WTC11 (cell line): ENCODE measurements around the gene FUBP3.

Source experiments
- CBFB ChIP-seq: sonication (generic); formaldehyde crosslinking; IDR thresholded peaks from 2 replicates; pipeline ENCODE4 v1.8.1; 2022; ENCODE audit warnings: mild to moderate bottlenecking, low read depth, missing genetic modification reagents
- IRF2 ChIP-seq: sonication (generic); formaldehyde crosslinking; IDR thresholded peaks from 2 replicates; pipeline ENCODE4 v1.8.0; 2022; ENCODE audit warnings: low read depth, missing genetic modification reagents, borderline replicate concordance
- JUN ChIP-seq: sonication (generic); formaldehyde crosslinking; IDR thresholded peaks from 2 replicates; pipeline ENCODE4 v1.8.0; 2023; ENCODE audit warnings: mild to moderate bottlenecking, missing genetic modification reagents
- NFATC4 ChIP-seq: fragments of 250-450 bp; sonication (Bioruptor Pico); IDR thresholded peaks from 2 replicates; pipeline ENCODE4 v1.9.0; 2021; ENCODE audit warnings: mild to moderate bottlenecking
- NFYB ChIP-seq: sonication (generic); formaldehyde crosslinking; conservative IDR thresholded peaks from 2 replicates; pipeline ENCODE4 v1.8.0; 2022; ENCODE audit warnings: low read depth, missing genetic modification reagents
- PRRX2 ChIP-seq: fragments of 250-450 bp; sonication (Bioruptor Pico); IDR thresholded peaks from 2 replicates; pipeline ENCODE4 v1.8.0; 2021; ENCODE audit warnings: mild to moderate bottlenecking
- TF ChIP-seq, protein P1 (sequence below): fragments of 200-600 bp; IDR thresholded peaks from 2 replicates; pipeline ENCODE4 v1.8.0; 2022; ENCODE audit warnings: antibody characterized with exemption
- TF ChIP-seq, protein P2 (sequence below): sonication (generic); formaldehyde crosslinking; IDR thresholded peaks from 2 replicates; pipeline ENCODE4 v1.8.0; 2022; ENCODE audit warnings: mild to moderate bottlenecking, missing genetic modification reagents
- TF ChIP-seq, protein P3 (sequence below): sonication (generic); formaldehyde crosslinking; IDR thresholded peaks from 2 replicates; pipeline ENCODE4 v1.8.1; 2023; ENCODE audit warnings: mild to moderate bottlenecking, missing genetic modification reagents, moderate library complexity
- TF ChIP-seq, protein P4 (sequence below): sonication (generic); formaldehyde crosslinking; IDR thresholded peaks from 2 replicates; pipeline ENCODE4 v1.8.1; 2022; ENCODE audit warnings: low read depth, missing genetic modification reagents, borderline replicate concordance
- TF ChIP-seq, protein P5 (sequence below): sonication (generic); formaldehyde crosslinking; conservative IDR thresholded peaks from 2 replicates; pipeline ENCODE4 v1.8.1; 2022; ENCODE audit warnings: mild to moderate bottlenecking, missing genetic modification reagents
- TF ChIP-seq, protein P6 (sequence below): sonication (generic); formaldehyde crosslinking; IDR thresholded peaks from 2 replicates; pipeline ENCODE4 v1.8.0; 2022; ENCODE audit warnings: mild to moderate bottlenecking, missing genetic modification reagents
- TF ChIP-seq, protein P7 (sequence below): sonication (generic); formaldehyde crosslinking; IDR thresholded peaks from 2 replicates; pipeline ENCODE4 v1.8.1; 2022; ENCODE audit warnings: mild to moderate bottlenecking, moderate library complexity, missing genetic modification reagents

DNA sequence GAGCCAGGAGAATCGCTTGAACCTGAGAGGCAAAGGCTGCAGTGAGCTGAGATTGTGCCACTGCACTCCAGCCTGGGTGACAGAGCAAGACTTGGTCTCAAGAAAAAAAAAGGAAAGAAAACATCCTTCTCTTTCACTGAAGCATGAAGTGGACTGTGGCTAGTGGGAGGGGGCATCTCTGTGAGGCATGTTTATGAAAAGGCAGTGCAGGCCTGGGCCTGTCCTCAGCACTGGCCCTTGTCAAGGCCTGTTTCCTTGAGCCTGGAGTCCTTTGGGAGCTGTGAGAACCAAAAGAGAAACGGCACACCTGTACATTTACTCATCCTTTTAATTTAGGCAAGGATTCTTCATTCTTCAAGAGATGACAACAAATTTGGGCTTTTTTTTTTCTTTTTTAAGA is 18.3 kb upstream of the FUBP3 start:
- TF ChIP-seq, protein P1, sequence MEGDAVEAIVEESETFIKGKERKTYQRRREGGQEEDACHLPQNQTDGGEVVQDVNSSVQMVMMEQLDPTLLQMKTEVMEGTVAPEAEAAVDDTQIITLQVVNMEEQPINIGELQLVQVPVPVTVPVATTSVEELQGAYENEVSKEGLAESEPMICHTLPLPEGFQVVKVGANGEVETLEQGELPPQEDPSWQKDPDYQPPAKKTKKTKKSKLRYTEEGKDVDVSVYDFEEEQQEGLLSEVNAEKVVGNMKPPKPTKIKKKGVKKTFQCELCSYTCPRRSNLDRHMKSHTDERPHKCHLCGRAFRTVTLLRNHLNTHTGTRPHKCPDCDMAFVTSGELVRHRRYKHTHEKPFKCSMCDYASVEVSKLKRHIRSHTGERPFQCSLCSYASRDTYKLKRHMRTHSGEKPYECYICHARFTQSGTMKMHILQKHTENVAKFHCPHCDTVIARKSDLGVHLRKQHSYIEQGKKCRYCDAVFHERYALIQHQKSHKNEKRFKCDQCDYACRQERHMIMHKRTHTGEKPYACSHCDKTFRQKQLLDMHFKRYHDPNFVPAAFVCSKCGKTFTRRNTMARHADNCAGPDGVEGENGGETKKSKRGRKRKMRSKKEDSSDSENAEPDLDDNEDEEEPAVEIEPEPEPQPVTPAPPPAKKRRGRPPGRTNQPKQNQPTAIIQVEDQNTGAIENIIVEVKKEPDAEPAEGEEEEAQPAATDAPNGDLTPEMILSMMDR, result no peak
- no peak for TF ChIP-seq PRRX2 (CRISPR knock-in tag)
- TF ChIP-seq NFYB, result no peak
- TF ChIP-seq, protein P2, sequence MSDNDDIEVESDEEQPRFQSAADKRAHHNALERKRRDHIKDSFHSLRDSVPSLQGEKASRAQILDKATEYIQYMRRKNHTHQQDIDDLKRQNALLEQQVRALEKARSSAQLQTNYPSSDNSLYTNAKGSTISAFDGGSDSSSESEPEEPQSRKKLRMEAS (CRISPR knock-in tag), result no peak
- TF ChIP-seq, protein P3, sequence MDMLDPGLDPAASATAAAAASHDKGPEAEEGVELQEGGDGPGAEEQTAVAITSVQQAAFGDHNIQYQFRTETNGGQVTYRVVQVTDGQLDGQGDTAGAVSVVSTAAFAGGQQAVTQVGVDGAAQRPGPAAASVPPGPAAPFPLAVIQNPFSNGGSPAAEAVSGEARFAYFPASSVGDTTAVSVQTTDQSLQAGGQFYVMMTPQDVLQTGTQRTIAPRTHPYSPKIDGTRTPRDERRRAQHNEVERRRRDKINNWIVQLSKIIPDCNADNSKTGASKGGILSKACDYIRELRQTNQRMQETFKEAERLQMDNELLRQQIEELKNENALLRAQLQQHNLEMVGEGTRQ (CRISPR knock-in tag), result no peak
- TF ChIP-seq, protein P4, sequence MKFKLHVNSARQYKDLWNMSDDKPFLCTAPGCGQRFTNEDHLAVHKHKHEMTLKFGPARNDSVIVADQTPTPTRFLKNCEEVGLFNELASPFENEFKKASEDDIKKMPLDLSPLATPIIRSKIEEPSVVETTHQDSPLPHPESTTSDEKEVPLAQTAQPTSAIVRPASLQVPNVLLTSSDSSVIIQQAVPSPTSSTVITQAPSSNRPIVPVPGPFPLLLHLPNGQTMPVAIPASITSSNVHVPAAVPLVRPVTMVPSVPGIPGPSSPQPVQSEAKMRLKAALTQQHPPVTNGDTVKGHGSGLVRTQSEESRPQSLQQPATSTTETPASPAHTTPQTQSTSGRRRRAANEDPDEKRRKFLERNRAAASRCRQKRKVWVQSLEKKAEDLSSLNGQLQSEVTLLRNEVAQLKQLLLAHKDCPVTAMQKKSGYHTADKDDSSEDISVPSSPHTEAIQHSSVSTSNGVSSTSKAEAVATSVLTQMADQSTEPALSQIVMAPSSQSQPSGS (CRISPR knock-in tag), result no peak
- TF ChIP-seq NFATC4, result no peak
- TF ChIP-seq CBFB (CRISPR knock-in tag), result no peak
- TF ChIP-seq JUN (CRISPR knock-in tag), result no peak
- TF ChIP-seq IRF2 (CRISPR knock-in tag), result no peak
- TF ChIP-seq, protein P5, sequence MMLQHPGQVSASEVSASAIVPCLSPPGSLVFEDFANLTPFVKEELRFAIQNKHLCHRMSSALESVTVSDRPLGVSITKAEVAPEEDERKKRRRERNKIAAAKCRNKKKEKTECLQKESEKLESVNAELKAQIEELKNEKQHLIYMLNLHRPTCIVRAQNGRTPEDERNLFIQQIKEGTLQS (CRISPR knock-in tag), result no peak
- TF ChIP-seq, protein P6, sequence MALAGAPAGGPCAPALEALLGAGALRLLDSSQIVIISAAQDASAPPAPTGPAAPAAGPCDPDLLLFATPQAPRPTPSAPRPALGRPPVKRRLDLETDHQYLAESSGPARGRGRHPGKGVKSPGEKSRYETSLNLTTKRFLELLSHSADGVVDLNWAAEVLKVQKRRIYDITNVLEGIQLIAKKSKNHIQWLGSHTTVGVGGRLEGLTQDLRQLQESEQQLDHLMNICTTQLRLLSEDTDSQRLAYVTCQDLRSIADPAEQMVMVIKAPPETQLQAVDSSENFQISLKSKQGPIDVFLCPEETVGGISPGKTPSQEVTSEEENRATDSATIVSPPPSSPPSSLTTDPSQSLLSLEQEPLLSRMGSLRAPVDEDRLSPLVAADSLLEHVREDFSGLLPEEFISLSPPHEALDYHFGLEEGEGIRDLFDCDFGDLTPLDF, result no peak
- TF ChIP-seq, protein P7, sequence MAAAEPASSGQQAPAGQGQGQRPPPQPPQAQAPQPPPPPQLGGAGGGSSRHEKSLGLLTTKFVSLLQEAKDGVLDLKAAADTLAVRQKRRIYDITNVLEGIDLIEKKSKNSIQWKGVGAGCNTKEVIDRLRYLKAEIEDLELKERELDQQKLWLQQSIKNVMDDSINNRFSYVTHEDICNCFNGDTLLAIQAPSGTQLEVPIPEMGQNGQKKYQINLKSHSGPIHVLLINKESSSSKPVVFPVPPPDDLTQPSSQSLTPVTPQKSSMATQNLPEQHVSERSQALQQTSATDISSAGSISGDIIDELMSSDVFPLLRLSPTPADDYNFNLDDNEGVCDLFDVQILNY (CRISPR knock-in tag), result no peak
